BJ (cell line): Measurements from ENCODE around the gene TADA2B. TPM values are rescaled to one million over a fixed set of nuclear protein-coding genes. Genes with fewer than 3 reads are reported as not detected.

Source experiments
- CTCF ChIA-PET: fragments of 350-600 bp; formaldehyde crosslinking; extraction: SDS; loops from one replicate; lab custom pipeline; 2021; ENCODE audit warnings: antibody characterized with exemption, inconsistent platforms; lab: Yijun Ruan, JAX
- POLR2A ChIA-PET: fragments of 300-600 bp; sonication (Branson Sonifier 250); formaldehyde crosslinking; extraction: SDS; loops from one replicate; lab custom pipeline; 2021; ENCODE audit warnings: antibody characterized with exemption; lab: Charles Lee
- DNase-seq: peaks from one replicate; pipeline ENCODE4 v3.0.0-alpha.2; 2011; ENCODE audit warnings: low read depth
- H3K27me3 ChIP-seq: 2 replicates; pipeline ENCODE4 v1.6.0; 2011; ENCODE audit warnings: low read length; ENCODE audit not compliant: control insufficient read depth, insufficient read depth
- H3K36me3 ChIP-seq: 2 replicates; pipeline ENCODE4 v1.5.1; 2011; ENCODE audit warnings: low read length; ENCODE audit not compliant: control insufficient read depth, insufficient read depth
- H3K4me3 ChIP-seq: 2 replicates; pipeline ENCODE4 v1.5.1; 2011; ENCODE audit warnings: low read depth, mild to moderate bottlenecking, control low read depth, low read length
- polyA plus RNA-seq: library from polyadenylated mRNA; depleted of rRNA; stranded (reverse); fragments of >200 nt; gene quantifications from 2 replicates; pipeline ENCODE4 v1.2.3, GENCODE V29; 2011
- TF ChIP-seq, protein P1 (sequence below): IDR thresholded peaks from 2 replicates; pipeline ENCODE4 v1.5.1; 2011; ENCODE audit warnings: low read depth, mild to moderate bottlenecking, control low read depth, inconsistent platforms, low read length, moderate library complexity; ENCODE audit not compliant: insufficient read depth

The TADA2B gene
- polyA plus RNA-seq, 1 experiment = 7.3 TPM

DNA sequence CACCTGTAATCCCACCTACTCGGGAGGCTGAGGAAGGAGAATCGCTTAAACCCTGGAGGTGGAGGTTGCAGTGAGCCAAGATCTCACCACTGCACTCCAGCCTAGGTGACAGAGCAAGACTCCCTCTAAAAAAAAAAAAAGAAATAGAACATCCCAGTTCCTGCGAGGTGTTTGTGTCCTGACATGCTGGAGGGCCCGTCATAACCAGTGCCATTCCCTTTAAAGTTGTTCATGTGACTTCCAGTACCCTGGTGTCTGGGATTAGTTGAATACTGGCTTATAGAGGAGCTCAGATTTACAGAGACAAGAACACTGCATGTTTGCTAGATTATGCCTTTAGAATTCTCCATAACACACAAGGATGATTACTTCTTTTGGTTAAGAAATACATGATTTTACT lies 37.6 kb upstream of the TADA2B start:
- ChIA-PET CTCF (interaction anchor here (1.0 kb wide), 1 partner anchor 15 kb away, joined by 3 read pairs; no protein-coding TSS in a partner anchor), POLR2A (no interaction called here)

GRCh38 chr4:7006411-7006810 lies 36.8 kb upstream of the TADA2B start:
- DNase-seq = no peak
- POLR2A ChIA-PET = interaction anchor here (0.7 kb wide), 1 partner anchor 13 kb away, joined by 3 read pairs; no protein-coding TSS in a partner anchor
- TF ChIP-seq, protein P1, sequence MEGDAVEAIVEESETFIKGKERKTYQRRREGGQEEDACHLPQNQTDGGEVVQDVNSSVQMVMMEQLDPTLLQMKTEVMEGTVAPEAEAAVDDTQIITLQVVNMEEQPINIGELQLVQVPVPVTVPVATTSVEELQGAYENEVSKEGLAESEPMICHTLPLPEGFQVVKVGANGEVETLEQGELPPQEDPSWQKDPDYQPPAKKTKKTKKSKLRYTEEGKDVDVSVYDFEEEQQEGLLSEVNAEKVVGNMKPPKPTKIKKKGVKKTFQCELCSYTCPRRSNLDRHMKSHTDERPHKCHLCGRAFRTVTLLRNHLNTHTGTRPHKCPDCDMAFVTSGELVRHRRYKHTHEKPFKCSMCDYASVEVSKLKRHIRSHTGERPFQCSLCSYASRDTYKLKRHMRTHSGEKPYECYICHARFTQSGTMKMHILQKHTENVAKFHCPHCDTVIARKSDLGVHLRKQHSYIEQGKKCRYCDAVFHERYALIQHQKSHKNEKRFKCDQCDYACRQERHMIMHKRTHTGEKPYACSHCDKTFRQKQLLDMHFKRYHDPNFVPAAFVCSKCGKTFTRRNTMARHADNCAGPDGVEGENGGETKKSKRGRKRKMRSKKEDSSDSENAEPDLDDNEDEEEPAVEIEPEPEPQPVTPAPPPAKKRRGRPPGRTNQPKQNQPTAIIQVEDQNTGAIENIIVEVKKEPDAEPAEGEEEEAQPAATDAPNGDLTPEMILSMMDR = no peak
- Histone ChIP-seq H3K4me3 (no peak overlapping the region), H3K27me3 (no peaks in the 10 kb centered on the region), H3K36me3 (peaks cover 11% of the 10 kb centered on the region)
- CTCF ChIA-PET = interaction anchor here (0.9 to 1.2 kb wide), 2 partner anchors 9 to 65 kb away, joined by 3 to 7 read pairs; no protein-coding TSS in a partner anchor

More for the DNA sequence above, 37.6 kb upstream of the TADA2B start:
- TF ChIP-seq, protein P1 = no peak
- no peak for DNase-seq
- H3K36me3 ChIP-seq = peaks cover 15% of the 10 kb centered on the region
- H3K27me3 ChIP-seq = no peaks in the 10 kb centered on the region
- no peak overlapping the region for H3K4me3 ChIP-seq

DNA sequence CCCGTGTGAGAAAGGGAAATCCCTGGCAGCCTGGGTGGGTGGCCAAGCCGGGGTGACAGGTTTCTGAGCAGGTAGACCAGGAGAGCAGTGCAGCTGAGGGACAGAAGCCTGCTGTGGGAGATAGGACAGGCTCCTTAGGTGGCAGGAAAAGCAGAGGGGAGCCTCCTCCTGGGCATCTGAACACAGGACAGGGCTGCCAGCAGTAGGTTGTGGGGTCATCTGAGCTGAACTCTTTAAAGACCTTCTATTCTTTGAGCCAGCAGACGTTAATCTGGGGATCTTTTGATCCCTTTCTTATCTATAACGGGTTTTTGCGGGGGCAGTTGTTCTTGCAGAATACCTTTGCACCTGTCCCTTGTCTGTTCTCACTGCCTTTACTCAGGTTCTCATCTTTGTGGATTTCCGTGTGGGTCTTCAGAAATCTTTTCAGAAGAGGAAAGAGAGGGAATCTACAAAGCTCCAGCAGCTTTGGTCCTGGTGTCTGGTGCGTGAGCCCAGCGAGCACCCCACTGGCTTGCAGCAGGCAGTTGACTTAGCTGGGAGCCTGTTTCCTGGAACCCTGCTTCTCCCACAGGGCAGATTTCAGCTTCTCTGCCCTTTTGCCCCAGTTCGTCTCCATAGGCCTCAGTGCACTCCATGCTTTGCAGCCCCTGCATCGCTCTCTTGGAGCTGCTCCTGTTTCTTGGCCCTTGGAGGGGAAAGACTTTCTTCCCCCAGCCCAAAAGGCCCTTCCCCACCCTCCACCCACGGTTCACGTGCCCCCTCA lies 35.8 kb upstream of the TADA2B start:
- CTCF ChIA-PET = interaction anchor here (0.7 to 1.2 kb wide), 5 partner anchors 9 to 63 kb away, joined by 3 to 4 read pairs (median 3); no protein-coding TSS in a partner anchor
- H3K4me3 ChIP-seq = no peak overlapping the region
- no peaks in the 10 kb centered on the region for H3K27me3 ChIP-seq
- TF ChIP-seq, protein P1 = no peak
- POLR2A ChIA-PET = no interaction called here
- no peak for DNase-seq
- H3K36me3 ChIP-seq = peaks cover 7% of the 10 kb centered on the region

- ChIA-PET CTCF (interaction anchor here (0.8 to 1.2 kb wide), 2 partner anchors 34 to 63 kb away, joined by 3 to 4 read pairs; no protein-coding TSS in a partner anchor), POLR2A (no interaction called here)
- H3K27me3 ChIP-seq = no peaks in the 10 kb centered on the region
- TF ChIP-seq, protein P1 = no peak
- no peak overlapping the region for H3K4me3 ChIP-seq
- no peak for DNase-seq
- peaks cover 7% of the 10 kb centered on the region for H3K36me3 ChIP-seq
Observed at GRCh38 chr4:7007944-7008343, 35.2 kb upstream of the TADA2B start.

GRCh38 chr4:7009564-7009963 lies 33.6 kb upstream of the TADA2B start:
- CTCF ChIA-PET = interaction anchor here (1.2 to 1.6 kb wide), 2 partner anchors 17 to 25 kb away, joined by 3 to 5 read pairs; no protein-coding TSS in a partner anchor
- peaks cover 7% of the 10 kb centered on the region for H3K36me3 ChIP-seq
- H3K4me3 ChIP-seq = no peak overlapping the region
- TF ChIP-seq, protein P1 = no peak
- DNase-seq = no peak
- POLR2A ChIA-PET = no interaction called here
- H3K27me3 ChIP-seq = no peaks in the 10 kb centered on the region
